WTC11 (cell line): ENCODE results near the gene PROX2. TPM values are rescaled to one million over a fixed set of nuclear protein-coding genes. Genes with fewer than 3 reads are reported as not detected.

ENCODE experiments used
- ATAC-seq: fragments of 200-7000 bp; cut with Tn5 transposase; 2 replicates; pipeline ENCODE4 v1.10.0; 2021; ENCODE audit warnings: mild to moderate bottlenecking, moderate library complexity
- CTCF ChIA-PET: fragments of 300-600 bp; sonication (Branson Sonifier 250); formaldehyde crosslinking; loops from one replicate; lab custom pipeline; 2021; ENCODE audit warnings: antibody characterized with exemption; lab: Charles Lee
- POLR2A ChIA-PET: fragments of 350-600 bp; sonication (Branson Sonifier 250); formaldehyde crosslinking; loops from one replicate; lab custom pipeline; 2021; ENCODE audit warnings: antibody characterized with exemption; lab: Charles Lee
- DNase-seq: peaks from one replicate; pipeline ENCODE4 v3.0.0; 2021; ENCODE audit warnings: low spot score
- H3K27ac Mint-ChIP-seq: 2 replicates; pipeline ENCODE4 v1.8.0; 2021; ENCODE audit warnings: mixed read lengths
- H3K27me3 Mint-ChIP-seq: 2 replicates; pipeline ENCODE4 v1.8.0; 2021; ENCODE audit warnings: low read depth, mild to moderate bottlenecking, moderate library complexity, mixed read lengths
- H3K36me3 Mint-ChIP-seq: 2 replicates; pipeline ENCODE4 v1.8.0; 2021; ENCODE audit warnings: mixed read lengths
- H3K4me1 Mint-ChIP-seq: 2 replicates; pipeline ENCODE4 v1.8.0; 2022; ENCODE audit warnings: mixed read lengths
- H3K4me3 Mint-ChIP-seq: 2 replicates; pipeline ENCODE4 v1.8.0; 2021; ENCODE audit warnings: mild to moderate bottlenecking, moderate library complexity, mixed read lengths
- H3K9me3 Mint-ChIP-seq: 2 replicates; pipeline ENCODE4 v1.8.0; 2021; ENCODE audit warnings: mixed read lengths
- CBFB ChIP-seq: sonication (generic); formaldehyde crosslinking; IDR thresholded peaks from 2 replicates; pipeline ENCODE4 v1.8.1; 2022; ENCODE audit warnings: mild to moderate bottlenecking, low read depth, missing genetic modification reagents
- CTCF ChIP-seq: fragments of 200-600 bp; IDR thresholded peaks from 2 replicates; pipeline ENCODE4 v1.8.0; 2022; ENCODE audit warnings: antibody characterized with exemption
- E2F4 ChIP-seq: sonication (generic); formaldehyde crosslinking; IDR thresholded peaks from 2 replicates; pipeline ENCODE4 v1.8.1; 2022; ENCODE audit warnings: low read depth, mild to moderate bottlenecking, moderate library complexity, missing genetic modification reagents, borderline replicate concordance
- EMX1 ChIP-seq: fragments of 250-450 bp; sonication (Bioruptor Pico); IDR thresholded peaks from 2 replicates; pipeline ENCODE4 v1.8.0; 2021; ENCODE audit warnings: mild to moderate bottlenecking
- HMGXB4 ChIP-seq: sonication (generic); formaldehyde crosslinking; IDR thresholded peaks from 2 replicates; pipeline ENCODE4 v1.8.1; 2023; ENCODE audit warnings: mild to moderate bottlenecking, moderate library complexity, missing genetic modification reagents
- NFE2L1 ChIP-seq: sonication (generic); formaldehyde crosslinking; IDR thresholded peaks from 2 replicates; pipeline ENCODE4 v1.8.1; 2023; ENCODE audit warnings: missing genetic modification reagents
- NR3C1 ChIP-seq: sonication (generic); formaldehyde crosslinking; conservative IDR thresholded peaks from 2 replicates; pipeline ENCODE4 v1.8.1; 2023; ENCODE audit warnings: low read depth, mild to moderate bottlenecking, missing genetic modification reagents
- RELA ChIP-seq: sonication (generic); formaldehyde crosslinking; IDR thresholded peaks from 2 replicates; pipeline ENCODE4 v1.8.1; 2022; ENCODE audit warnings: missing genetic modification reagents, mild to moderate bottlenecking, borderline replicate concordance
- USF2 ChIP-seq: sonication (generic); formaldehyde crosslinking; IDR thresholded peaks from 2 replicates; pipeline ENCODE4 v1.8.1; 2023; ENCODE audit warnings: mild to moderate bottlenecking, missing genetic modification reagents, moderate library complexity
- ZBTB43 ChIP-seq: sonication (generic); formaldehyde crosslinking; IDR thresholded peaks from 2 replicates; pipeline ENCODE4 v1.8.1; 2023; ENCODE audit warnings: mild to moderate bottlenecking, missing genetic modification reagents
- ZNF232 ChIP-seq: sonication (generic); formaldehyde crosslinking; IDR thresholded peaks from 2 replicates; pipeline ENCODE4 v1.8.0; 2022; ENCODE audit warnings: mild to moderate bottlenecking, missing genetic modification reagents
- ZNF263 ChIP-seq: sonication (generic); formaldehyde crosslinking; IDR thresholded peaks from 2 replicates; pipeline ENCODE4 v1.8.1; 2022; ENCODE audit warnings: low read depth, mild to moderate bottlenecking, moderate library complexity, missing genetic modification reagents
- ZNF281 ChIP-seq: sonication (generic); formaldehyde crosslinking; IDR thresholded peaks from 2 replicates; pipeline ENCODE4 v1.8.0; 2023; ENCODE audit warnings: mild to moderate bottlenecking, missing genetic modification reagents
- ZNF317 ChIP-seq: sonication (generic); formaldehyde crosslinking; IDR thresholded peaks from 2 replicates; pipeline ENCODE4 v1.8.1; 2023; ENCODE audit warnings: low read depth, mild to moderate bottlenecking, moderate library complexity, missing genetic modification reagents, borderline replicate concordance
- ZSCAN18 ChIP-seq: fragments of 250-450 bp; sonication (Bioruptor Pico); IDR thresholded peaks from 2 replicates; pipeline ENCODE4 v2.1.2; 2022; ENCODE audit warnings: mild to moderate bottlenecking, moderate library complexity
- total RNA-seq: library from RNA; stranded (reverse); gene quantifications from 3 replicates; pipeline ENCODE4 v1.2.3, GENCODE V29; 2021

Gene PROX2
- total RNA-seq, 1 experiment from 2014 or later: 0.04 TPM

- Mint-ChIP-seq H3K9me3 (no peaks in the 10 kb centered on the region), H3K27ac (no peak overlapping the region), H3K27me3 (no peaks in the 10 kb centered on the region), H3K36me3 (peaks cover 5% of the 10 kb centered on the region; the same call in 1 of the 2 replicates), H3K4me1 (0 out of 2 replicates have a peak, but pooled peaks cover 5% of the 10 kb centered on the region), H3K4me3 (no peak overlapping the region)
- ChIA-PET POLR2A (no interaction called here), CTCF (interaction anchor here (0.7 to 3.1 kb wide), 3 partner anchors 19 to 103 kb away, joined by 3 to 11 read pairs (median 4); no protein-coding TSS in a partner anchor)
- no peak for ATAC-seq
- TF ChIP-seq USF2 (CRISPR knock-in tag) (no peak), ZNF232 (CRISPR knock-in tag) (no peak), NFE2L1 (CRISPR knock-in tag) (no peak), RELA (CRISPR knock-in tag) (no peak), ZNF263 (CRISPR knock-in tag) (no peak), CBFB (CRISPR knock-in tag) (no peak)
- TF ChIP-seq, all 79 proteins: peak for 0
- no peak for DNase-seq
Observed at GRCh38 chr14:74841230-74842207, 34.4 kb downstream of the PROX2 start.

- Mint-ChIP-seq H3K4me1 (0 out of 2 replicates have a peak, but pooled peaks cover 5% of the 10 kb centered on the region), H3K36me3 (peaks cover 8% of the 10 kb centered on the region; the same call in 1 of the 2 replicates), H3K9me3 (no peaks in the 10 kb centered on the region), H3K27me3 (no peaks in the 10 kb centered on the region), H3K27ac (no peak overlapping the region), H3K4me3 (no peak overlapping the region)
- CTCF ChIA-PET: interaction anchor here (3.1 kb wide), 1 partner anchor 20 kb away, joined by 11 read pairs; no protein-coding TSS in a partner anchor
- ATAC-seq (no peak), DNase-seq (no peak)
- POLR2A ChIA-PET: no interaction called here
- TF ChIP-seq NR3C1 (CRISPR knock-in tag) (no peak), USF2 (CRISPR knock-in tag) (no peak), ZNF281 (no peak), ZBTB43 (CRISPR knock-in tag) (no peak), ZSCAN18 (no peak), CTCF (no peak), E2F4 (CRISPR knock-in tag) (no peak), HMGXB4 (CRISPR knock-in tag) (no peak), EMX1 (no peak), ZNF317 (CRISPR knock-in tag) (no peak)
Observed at GRCh38 chr14:74840603-74841030, 35.3 kb downstream of the PROX2 start.
